Suprapubic skin (tissue), 3 donors: ENCODE results near the gene NEURL1.

Experiments
- CTCF ChIP-seq, 2 donors: fragments of 200-600 bp in 1 of 2; fragments of 450-650 bp in 1 of 2; sonication (generic) in 1 of 2; IDR thresholded peaks; one replicate each; pipeline ENCODE4 v1.5.1; 2016 to 2019; ENCODE audit warnings: antibody characterized with exemption in 2 of 2, mild to moderate bottlenecking in 1 of 2, moderate library complexity in 1 of 2
- POLR2AphosphoS5 ChIP-seq, 3 donors: sonication (generic); formaldehyde crosslinking; IDR thresholded peaks; one replicate each; pipeline ENCODE4 v1.6.1; 2017; ENCODE audit warnings: antibody characterized with exemption in 3 of 3

GRCh38 chr10:103476046-103476768, 17.3 kb upstream of the NEURL1 start:
- TF ChIP-seq POLR2AphosphoS5 (IDR thresholded peaks at IDR 0.05) = no peak
- no peak for TF ChIP-seq CTCF (IDR thresholded peaks at IDR 0.05)
